NCI-H2107 treated with DMSO at 0.1 percent for 48 hours (cell line): ENCODE measurements around the gene HOATZ.
A peak's percentile ranks its signal among the peaks of the same experiment; 100 is the strongest.

ENCODE experiments used
- DNase-seq: peaks from one replicate; lab custom pipeline; 2025; ENCODE audit not compliant: unreplicated experiment; lab: John Stamatoyannopoulos, UW

HOATZ gene

GRCh38 chr11:111548525-111548924, 33.9 kb downstream of the HOATZ start:
- DNase-seq = no peak

- DNase-seq = no peak
Measured at GRCh38 chr11:111549196-111549868, 34.8 kb downstream of the HOATZ start.

- no peak for DNase-seq
Measured at GRCh38 chr11:111549869-111550203, 35.3 kb downstream of the HOATZ start.

GRCh38 chr11:111550258-111550657, 35.7 kb downstream of the HOATZ start:
- no peak for DNase-seq

- no peak for DNase-seq
Measured at GRCh38 chr11:111554532-111554931, 40.0 kb downstream of the HOATZ start.

GRCh38 chr11:111555255-111555654, 40.7 kb downstream of the HOATZ start:
- no peak for DNase-seq

GRCh38 chr11:111557425-111558111, 43.0 kb downstream of the HOATZ start:
- no peak for DNase-seq

- no peak for DNase-seq
Measured at GRCh38 chr11:111559800-111560464, 45.4 kb downstream of the HOATZ start.

- no peak for DNase-seq
Measured at GRCh38 chr11:111560800-111561199, 46.2 kb downstream of the HOATZ start.

- no peak for DNase-seq
Measured at GRCh38 chr11:111561306-111561705, 46.7 kb downstream of the HOATZ start.

- no peak for DNase-seq
Measured at GRCh38 chr11:111561791-111562325, 47.3 kb downstream of the HOATZ start.

GRCh38 chr11:111562692-111563389, 48.3 kb downstream of the HOATZ start:
- no peak for DNase-seq

GRCh38 chr11:111565114-111565720, 50.6 kb downstream of the HOATZ start:
- DNase-seq = peak; percentile 53

- no peak for DNase-seq
Measured at GRCh38 chr11:111566324-111566723, 51.7 kb downstream of the HOATZ start.

GRCh38 chr11:111569476-111569875, 54.9 kb downstream of the HOATZ start:
- DNase-seq = no peak

GRCh38 chr11:111570796-111571195, 56.2 kb downstream of the HOATZ start:
- no peak for DNase-seq

GRCh38 chr11:111571829-111572501, 57.4 kb downstream of the HOATZ start:
- no peak for DNase-seq

GRCh38 chr11:111572581-111572980, 58.0 kb downstream of the HOATZ start:
- no peak for DNase-seq

GRCh38 chr11:111573821-111574249, 59.3 kb downstream of the HOATZ start:
- DNase-seq = no peak
